Sigmoid colon (tissue), 4 donors: ENCODE results near the gene TSTD2.

Experiments used
- CTCF ChIP-seq, 4 experiments: fragments of 450-650 bp in 3 of 4; fragments of 200-600 bp in 1 of 4; IDR thresholded peaks; one replicate each; pipeline ENCODE4 v1.5.1; 2016 to 2019; ENCODE audit warnings: antibody characterized with exemption in 4 of 4, mild to moderate bottlenecking in 3 of 4, moderate library complexity in 2 of 4
- POLR2A ChIP-seq, 2 donors: fragments of 450-650 bp; IDR thresholded peaks; one replicate each; pipeline ENCODE4 v1.6.1; 2016; ENCODE audit warnings: antibody characterized with exemption in 2 of 2, mild to moderate bottlenecking in 2 of 2, moderate library complexity in 2 of 2
- POLR2AphosphoS5 ChIP-seq, 4 donors: sonication (generic); formaldehyde crosslinking; IDR thresholded peaks; one replicate each; pipeline ENCODE4 v1.6.1; 2017; ENCODE audit warnings: antibody characterized with exemption in 4 of 4

GRCh38 chr9:97551308-97551707, 81.9 kb downstream of the TSTD2 start:
- TF ChIP-seq POLR2AphosphoS5 (IDR thresholded peaks at IDR 0.05) (no peak), CTCF (IDR thresholded peaks at IDR 0.05) (no peak), POLR2A (IDR thresholded peaks at IDR 0.05) (no peak)
